HCEC 1CT (cell line): ENCODE data around the gene SAP30.

Experiments
- DNase-seq: peaks from one replicate; pipeline ENCODE4 v3.0.0-alpha.2; 2017

Gene SAP30, protein sequence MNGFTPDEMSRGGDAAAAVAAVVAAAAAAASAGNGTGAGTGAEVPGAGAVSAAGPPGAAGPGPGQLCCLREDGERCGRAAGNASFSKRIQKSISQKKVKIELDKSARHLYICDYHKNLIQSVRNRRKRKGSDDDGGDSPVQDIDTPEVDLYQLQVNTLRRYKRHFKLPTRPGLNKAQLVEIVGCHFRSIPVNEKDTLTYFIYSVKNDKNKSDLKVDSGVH

DNA sequence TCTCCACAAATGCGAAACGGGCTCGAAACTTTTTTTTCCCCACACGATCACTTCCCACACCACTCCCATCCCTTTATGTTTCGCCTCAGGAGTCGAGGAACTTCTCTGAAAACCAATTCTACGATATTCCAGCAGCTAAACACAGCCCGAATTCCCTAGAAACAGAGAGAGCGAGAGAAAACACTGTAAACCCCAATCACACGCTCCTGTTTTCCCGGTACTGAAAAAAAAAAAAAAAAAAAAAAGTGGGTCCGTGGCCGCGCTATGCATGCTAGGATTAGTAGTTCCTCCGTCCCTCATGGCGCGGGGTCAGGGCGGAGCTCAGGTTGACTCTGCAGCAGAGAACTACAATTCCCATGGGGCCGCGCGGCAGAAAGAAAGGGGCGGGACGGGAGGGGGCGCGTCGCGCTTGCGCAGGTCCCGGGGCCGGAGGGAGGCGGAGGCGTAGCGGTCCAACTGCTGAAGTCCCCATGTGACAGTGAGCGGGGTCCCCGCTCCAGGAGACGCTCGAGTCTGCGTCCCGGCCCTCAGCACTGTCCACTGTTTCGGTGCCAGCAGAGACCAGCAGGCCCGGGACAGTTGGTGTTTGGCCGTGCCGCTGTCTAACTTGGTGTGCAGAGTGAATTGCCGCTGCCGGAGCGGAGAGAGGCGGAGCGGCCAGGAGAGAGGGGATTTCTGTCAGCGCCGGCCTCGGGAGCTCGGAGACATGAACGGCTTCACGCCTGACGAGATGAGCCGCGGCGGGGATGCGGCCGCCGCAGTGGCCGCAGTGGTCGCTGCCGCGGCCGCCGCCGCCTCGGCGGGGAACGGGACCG lies at the start of gene SAP30:
Gene SAP30, plus strand, starts transcription at position 478 of the 815 bp plus-strand sequence. Its CDS starts 229 bp downstream, at position 707.
- DNase-seq: peak; percentile 91

DNA sequence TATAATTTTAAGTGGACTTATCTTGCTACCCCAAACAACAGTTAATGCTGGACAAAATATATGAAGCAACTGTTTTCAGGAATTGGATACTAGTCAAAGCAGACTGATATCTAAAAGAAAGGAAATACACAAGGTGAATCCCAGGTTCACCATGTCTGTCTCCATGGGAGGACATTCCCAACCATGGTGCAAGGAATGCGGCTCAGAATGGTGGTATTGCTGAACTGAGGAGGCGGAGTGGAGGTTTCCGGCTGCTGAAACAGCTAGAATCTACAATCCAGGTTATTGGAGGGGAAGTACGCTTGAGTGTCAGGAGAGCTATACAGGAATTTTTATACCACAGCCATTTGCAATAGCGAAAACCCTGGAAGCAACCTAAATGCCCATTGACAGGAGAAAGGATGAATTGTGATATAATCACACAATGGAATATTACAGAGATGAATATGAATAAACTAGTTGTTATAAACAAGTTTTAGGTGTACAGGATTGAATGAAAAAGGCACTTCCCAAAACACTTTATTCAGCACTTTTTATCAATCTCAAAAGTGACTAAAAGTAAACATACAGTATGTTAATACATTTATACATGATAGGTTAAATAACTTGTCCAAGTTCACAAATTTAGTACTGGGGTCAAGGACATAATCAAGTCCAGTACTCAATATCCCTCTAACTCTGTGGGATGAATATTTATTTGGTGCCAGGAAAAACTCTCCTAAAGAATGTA lies 45.6 kb upstream of the SAP30 start:
- no peak for DNase-seq

DNA sequence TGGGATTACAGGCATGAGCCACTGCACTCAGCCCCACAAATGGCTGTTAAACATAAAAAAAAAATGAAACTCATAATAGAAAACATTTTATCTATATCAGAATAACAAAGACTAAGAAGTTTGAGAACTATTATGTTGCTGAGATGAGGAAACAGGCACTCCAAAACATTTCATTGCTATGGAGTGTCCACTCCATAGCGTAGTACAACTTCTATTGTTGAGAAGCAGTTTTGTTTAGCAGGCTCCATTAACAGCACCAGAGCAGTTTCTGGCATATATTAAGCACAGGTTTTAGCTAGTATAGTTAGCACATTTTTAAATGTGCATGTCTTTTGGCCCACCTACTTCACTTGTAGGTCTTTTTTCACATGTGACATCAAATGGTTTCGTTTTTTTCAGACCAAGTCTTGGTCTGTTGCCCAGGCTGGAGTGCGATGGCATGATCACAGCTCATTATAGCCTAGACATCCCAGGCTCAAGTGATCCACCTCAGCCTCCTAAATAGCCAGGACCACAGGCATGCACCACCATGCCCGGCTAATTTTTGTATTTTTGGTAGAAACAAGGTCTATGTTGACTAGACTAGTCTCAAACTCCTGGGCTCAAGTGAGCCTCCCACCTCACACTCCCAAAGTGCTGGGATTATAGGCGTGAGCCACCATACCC lies 42.4 kb upstream of the SAP30 start:
- DNase-seq: no peak

DNA sequence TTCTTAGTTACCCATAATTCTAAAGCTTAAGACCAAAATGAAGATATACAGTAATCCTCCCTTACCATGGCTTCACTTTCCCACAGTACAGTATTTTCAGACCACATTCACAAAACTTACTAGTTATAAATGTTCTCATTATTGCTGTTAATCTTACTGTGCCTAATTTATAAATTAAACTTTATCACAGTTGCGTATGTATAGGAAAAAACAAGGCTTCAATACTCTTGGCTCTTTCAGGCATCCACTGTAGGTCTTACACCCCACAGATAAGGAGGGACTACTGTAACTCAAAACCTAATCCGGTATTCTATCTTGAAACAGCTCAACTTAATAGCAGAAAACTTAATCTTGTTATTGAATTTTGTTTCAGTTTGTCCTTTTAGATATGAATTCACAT lies 40.2 kb upstream of the SAP30 start:
- DNase-seq: no peak

DNA sequence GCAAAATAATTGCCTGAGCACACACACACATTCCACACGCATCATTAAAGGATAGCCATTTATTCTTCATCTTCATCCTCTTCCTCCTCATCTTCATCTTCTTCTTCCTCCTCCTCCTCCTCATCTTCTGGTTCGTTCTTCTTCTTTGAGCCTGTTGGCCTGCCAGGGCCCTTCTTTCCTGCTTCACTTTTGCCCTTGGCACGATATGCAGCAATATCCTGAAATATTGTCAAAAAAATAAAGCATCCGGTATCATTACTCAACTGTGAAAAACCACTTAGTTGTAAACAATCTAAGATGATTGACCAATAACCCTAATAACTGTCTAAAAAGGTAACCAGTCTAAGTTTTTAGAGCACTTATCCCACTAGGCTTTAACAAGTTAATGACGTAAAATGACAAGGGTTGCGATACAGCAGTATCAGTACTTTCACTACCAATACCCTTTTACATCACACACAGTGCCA lies 38.7 kb upstream of the SAP30 start:
- peak; percentile 48 for DNase-seq

DNA sequence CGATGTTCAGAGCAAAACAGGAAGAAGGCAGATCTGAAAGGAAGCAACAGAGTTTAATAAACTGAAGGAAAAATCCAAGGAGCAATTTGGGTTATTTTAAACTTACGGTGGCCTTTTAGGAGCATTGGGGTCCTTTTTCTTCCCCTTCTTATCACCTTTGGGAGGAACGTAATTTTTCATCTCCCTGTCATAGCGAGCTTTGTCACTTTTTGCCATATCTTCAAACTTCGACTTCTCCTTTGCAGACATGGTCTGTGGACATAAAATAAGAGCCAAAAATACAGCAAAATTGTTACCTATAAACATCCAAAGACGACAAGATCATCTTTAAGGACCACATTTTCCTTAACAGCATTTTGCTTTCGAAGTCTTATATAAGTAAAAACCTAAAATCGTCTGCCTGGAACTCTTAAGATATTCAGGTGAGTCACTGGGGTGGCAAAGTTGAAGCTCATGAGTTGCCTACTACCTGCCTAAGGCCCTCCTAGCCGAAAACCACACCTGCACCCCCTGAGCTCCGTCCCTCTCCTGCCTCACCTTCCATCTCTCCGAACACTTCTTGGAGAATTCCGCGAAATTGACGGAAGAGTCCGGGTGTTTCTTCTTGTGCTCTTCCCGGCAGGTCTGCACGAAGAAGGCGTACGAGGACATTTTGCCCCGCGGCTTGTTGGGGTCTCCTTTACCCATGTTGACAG lies 37.6 kb upstream of the SAP30 start:
- DNase-seq: no peak

DNA sequence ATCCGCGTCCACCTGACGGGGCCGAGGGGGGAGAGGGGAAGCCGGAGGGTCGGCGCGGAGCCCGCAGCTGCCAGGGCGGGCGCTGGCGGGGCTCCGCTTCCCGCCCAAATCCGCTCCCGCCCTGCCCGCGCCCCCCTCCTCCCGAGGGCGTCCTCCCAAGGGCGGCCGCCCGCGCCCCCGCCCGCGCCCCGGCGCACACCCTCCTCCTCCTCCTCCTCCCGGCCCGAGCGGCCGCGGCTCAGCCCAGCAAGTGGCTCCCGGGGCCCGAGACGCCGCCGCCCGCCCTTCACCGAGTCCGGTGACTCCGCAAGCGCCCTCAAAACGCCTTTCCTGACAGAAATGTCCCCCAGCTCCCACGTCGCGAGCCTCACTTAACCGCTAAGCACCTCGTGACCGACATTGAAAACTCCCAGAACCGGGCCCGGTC lies 37.1 kb upstream of the SAP30 start:
- DNase-seq: peak; percentile 10

DNA sequence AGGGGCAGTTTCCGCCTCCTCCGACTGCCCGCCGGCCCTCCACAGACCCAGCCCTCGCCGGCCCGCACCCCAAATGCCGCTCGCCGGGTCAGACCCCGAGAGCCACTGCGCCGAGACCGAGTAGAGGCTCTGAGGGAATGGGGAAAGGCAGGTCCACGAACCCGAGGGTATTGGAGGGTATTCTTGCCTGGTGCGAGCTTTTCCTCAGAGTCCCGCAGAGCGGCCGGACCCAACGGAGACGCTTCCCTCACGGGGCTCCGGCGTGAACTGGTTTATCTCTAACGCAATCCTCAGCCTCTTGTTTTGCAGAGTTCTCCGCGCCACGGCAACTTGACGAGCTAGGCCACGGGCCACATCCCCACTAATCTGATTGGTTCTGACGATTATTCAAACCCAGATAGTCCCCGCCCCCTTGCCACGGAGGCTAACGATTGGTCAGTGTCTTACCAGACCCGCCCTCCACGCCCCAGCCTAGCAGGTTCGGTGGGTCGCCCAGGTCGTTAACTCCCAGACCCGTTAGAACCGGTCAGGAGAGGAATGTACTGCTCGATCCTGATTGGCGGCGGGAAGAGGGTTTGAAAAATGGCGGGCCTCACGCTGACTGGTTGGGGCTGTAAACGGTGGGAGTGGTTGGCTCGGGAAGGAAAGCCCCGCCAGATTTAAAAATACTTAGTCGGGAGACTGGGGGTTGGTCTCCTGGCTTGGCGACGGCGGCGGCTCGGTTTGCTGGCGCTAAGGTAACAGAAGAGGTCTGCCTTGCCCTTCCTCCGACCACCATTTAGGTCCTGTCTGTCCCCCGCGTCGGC lies 36.5 kb upstream of the SAP30 start, which contains the start of gene HMGB2:
Gene HMGB2, minus strand, starts transcription at position 274 of the 806 bp plus-strand sequence. CDS start 709 bp downstream, outside the sequence.
- peak; percentile 96 for DNase-seq

DNA sequence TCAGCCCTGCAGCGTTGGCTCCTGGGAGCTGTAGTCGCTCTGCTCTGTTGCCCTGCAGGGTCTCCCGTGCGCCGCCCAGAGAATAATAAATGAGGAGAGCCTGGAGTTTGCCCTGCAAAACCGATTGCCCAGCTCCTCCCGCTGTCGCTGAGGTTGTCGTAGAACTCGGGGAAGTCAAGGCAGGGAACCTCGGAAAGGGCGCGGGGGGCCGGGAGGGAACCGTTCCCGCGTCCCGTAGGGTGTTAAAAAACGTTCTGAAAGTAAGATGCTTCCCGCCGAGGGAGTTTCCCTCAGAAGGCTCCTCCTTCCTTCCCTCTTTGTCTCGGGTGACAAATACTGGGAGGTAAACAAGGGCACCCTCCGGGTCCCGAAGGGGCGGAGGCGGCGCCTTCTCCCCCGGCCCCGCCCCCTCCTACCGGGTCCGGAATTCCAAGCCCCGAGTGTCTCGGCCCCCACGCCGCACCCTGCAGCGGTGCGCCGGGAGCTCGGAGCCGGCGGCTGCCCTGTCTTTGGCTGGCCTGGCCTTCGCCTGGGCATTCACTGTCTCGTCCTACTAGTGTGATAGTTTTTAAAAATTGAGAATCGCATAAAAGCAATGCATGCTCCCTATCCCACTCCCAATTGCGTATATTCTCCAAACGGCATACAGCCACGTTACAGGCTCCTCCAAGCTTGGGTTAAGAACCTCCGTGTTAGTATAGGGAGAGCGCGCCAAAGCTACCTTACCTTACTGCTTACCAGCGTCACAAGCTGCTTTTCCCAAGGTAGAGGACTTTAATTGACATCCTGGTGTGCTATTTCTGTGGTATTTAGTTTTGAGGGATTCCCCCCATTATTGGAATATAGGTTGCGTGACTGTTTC lies 35.6 kb upstream of the SAP30 start:
- DNase-seq: peak; percentile 73

DNA sequence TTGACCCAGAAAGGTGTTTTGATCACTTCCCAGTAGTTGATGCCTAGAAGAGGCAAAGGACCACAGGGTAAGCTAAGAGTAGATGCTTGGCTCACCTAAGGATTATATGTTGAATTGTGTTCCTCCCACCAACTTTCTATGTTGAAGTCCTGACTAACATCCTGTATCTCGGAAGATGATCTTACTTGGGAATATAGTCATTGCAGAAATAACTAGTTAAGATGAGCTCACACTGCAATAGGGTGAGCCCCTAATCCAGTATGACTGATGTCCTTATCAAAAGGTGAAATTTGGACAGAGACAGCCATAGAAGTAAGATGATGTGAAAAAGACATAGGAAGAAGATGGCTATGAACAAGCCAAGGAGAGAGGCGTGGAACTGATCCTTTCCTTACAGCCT lies 33.3 kb upstream of the SAP30 start:
- DNase-seq: no peak

DNA sequence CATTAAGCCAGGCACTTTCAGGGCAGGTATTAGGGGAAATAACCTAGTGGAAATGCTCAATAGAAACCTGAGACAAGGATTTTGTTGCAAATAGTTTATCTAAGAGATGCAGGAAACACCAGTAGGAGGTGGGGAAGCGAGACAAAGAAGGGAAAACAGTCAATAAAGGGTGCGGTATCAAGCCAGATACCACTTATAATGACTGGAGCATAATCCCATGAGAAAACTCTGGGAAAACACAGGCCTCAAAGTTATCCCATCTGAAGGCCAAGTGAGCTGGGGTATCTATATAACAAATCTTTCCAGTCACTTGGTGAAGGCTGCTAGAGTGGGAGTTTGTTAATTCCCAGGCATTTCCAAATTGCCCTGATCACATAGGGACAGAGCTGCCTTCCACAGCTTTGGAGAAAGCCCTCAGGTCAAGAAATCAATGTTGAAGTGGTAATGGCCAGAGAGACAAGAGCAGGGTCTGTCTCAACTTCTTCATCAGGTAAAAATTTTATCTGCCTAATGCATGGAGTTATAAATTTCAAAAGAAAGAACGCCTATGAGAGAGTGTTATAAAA lies 26.8 kb upstream of the SAP30 start:
- DNase-seq: no peak

DNA sequence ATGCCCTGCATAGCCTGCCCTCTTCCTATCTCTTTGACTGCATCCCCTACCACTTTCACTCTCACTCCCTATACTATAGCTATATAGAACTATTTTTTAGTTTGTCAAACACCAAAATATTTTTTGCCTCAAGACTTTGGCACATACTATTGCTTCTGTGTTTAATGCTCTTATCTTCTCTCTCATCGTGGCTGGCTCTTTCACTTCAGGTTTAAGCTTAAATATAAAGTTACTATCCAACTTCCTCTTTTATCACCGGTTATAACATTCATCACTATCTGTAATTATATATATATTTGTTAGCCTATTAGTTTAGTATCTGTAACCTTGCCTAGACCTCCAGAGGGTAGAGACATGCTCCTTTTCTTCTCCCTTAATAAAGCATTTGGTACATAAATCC lies 25.1 kb upstream of the SAP30 start:
- no peak for DNase-seq

DNA sequence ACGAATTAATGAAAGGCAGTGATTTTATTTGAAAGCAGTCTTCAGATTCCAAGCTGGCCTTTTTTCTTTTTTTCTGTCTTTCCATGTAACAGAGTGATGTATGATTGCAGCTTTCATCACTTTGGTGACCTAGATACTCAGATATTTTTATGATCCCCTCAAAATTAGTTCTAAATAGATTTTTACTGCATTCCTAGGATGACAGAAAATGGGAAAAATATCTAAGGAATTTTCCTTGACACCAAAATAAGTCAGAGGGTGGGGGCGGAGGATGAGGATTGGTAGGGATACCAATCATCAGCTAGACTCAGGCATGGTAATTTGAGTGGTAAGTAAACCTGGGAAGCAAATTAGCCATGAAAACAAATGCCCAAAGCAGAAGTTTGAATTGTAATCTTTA lies 24.7 kb upstream of the SAP30 start:
- peak; percentile 65 for DNase-seq

DNA sequence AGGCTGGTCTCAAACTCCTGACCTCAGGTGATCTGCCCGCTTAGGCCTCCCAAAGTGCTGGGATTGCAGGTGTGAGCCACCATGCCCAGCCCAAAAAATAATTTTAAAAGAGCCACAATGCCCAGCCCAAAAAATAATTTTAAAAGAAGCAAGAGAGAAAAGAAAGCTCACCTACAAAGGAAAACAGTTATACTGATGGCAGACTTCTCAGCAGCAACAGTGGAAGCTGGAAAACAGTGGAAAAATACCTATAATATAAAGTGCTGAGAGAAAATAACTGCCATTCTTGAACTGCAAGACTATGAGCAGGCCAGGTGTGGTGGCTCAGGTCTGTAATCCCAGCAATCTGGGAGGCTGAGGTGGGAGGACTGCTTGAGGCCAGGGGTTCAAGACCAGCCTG lies 23.3 kb upstream of the SAP30 start:
- DNase-seq: no peak

DNA sequence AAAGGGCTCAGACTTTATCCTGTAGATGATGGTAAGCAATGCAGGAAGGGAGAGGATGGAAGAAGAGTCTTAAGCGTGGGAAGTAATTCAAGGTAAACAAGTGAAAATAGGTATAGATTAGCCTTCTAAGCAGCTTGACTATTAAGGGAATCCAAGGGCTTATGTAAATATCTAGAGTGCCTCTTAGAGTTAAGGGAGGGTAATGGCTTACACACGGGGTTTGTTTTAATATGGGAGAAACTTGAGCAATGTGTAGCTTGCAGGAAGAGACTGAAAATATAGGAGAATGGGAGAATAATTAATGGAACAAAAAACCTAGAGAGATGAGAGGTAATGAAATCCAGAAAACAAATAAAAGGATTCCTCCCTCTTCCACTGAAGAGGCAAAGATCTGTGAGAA lies 12.8 kb upstream of the SAP30 start:
- DNase-seq: no peak

DNA sequence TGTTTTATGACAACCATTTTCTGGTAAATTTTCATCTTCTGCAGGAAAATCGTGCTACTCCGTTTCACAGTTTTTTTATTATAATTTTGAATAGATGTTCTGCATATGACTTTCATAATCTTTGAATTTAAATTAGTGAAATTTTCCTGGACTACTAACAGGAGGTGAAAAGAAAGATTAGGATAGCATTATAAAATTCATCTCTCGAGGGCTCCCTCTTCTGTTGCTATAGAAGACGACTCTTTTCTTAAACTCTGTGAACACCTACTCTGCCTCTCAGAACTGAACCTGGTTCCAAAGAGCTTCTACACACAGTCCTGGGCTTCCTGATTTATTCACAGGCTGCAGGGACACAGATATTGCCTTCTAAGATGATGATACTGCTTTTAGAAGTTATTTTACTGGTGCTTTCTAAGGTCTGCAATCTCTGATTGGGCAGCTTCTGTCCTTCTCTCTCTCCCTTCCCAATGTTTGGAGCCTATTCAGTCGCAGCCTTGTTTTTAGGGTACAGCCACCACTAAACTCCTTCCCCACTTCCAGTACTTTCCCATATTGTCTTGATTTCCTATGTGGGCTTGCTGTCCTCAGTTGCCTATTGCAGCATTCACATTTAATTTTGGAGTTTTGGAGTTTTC lies 10.1 kb upstream of the SAP30 start:
- peak; percentile 14 for DNase-seq

DNA sequence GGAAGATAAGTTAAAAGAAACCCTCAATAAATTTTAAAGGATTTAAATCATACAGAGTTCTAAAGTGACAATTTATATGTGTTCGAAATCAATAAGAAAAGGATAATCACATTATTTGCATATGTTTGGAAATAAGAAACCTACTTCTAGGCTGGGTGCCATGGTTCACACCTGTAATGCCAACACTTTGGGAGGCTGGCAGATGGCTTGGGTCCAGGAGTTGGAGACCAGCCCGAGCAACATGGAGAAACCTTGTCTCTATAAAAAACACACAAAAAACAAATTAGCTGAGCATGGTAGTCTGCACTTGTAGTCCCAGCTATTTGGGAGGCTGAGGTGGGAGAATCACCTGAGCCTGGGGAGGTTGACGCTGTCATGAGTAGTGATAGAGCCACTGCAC lies 8.1 kb upstream of the SAP30 start:
- DNase-seq: no peak

DNA sequence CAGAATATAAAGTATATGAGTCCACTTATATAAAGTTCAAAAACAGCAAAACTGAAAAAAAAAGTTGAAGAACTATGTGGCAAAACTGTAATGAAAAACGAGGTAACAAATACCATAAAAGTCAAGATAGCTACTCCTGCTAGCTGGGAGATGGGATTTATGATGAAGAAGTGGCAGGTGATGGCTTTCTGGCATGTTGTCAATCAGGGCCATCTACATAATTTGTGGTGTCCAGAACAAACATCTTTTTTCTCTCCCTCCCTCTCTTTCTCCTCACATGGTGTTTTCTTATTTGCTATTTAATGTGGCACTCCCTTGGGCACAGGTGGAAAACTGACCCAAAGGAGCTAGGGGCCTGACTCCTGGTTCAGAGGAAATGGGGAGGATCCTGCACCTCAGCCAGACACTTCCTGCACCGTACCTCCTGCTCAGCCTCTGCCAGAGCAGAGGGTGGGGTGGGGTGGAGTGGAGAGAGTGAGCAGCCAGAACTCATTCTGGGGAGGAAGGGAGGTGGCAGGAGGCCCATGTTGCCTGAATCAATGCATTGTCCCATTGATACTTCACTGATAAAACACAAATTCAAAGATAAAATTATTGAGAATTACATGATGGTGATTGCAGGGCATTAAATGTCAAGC lies 5.3 kb upstream of the SAP30 start:
- no peak for DNase-seq

DNA sequence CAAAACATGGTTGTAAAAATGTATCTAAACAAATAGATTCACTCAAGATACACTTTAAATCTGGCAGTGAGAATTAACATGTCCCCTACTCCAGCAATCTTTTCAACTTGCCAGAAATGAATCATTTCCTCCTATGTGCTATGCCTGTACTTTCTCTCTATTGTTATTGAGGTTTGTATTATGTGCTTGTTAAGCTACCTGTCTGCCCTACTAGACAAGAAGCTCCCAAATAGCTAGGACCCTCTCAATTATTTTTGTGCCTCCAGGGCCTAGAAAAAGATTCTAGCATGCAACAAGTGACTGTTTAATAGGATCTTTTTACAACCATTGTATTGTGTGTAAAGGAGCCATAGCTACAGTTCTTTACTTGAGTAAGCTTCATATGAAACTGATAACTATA lies 3.5 kb upstream of the SAP30 start:
- DNase-seq: peak; percentile 3
